ENCODE results near the gene WFDC1.

The WFDC1 gene

DNA sequence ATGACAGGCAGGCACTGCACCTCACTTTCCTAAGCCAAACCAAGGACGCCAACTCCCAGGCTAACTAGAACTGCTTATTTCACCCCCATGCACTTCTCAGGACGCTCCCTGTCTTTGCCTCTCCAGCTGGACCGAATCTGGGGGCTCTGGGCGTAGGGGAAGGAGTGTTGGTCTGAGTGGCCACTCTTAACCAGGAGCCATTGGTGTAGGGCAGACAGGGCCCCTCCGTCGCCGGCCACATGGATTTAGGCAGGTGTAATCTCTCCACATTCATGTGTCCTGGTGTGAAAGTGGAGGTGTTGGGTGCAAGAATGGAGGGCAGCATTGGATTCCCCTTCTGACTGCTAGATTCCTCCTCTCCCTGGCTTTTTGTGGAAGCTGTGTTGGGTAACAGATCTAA, 83.4 kb downstream of the WFDC1 start:
- no peak for DNase-seq (ENCODE audit: low spot score)

DNA sequence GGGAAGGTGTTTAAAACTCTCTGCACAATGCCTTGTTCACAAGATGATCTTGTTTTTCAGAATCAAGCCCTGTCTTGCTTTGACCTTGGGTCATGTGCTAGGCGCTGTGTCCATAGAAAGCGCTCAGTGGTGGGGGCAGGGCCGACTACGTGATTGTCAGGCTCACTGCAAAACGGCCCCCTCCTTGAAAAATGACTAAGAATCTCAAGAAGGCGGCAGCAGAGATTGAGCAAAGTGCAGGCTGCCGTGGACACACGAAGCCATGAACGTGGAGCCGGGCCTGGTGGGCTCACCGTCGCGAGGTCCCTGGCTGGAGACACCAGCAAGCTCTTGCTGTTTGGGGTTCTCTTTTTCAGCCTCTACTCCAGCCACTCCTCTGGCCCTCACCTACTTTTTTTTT, 83.9 kb downstream of the WFDC1 start:
- DNase-seq (ENCODE audit: low spot score), result no peak

DNA sequence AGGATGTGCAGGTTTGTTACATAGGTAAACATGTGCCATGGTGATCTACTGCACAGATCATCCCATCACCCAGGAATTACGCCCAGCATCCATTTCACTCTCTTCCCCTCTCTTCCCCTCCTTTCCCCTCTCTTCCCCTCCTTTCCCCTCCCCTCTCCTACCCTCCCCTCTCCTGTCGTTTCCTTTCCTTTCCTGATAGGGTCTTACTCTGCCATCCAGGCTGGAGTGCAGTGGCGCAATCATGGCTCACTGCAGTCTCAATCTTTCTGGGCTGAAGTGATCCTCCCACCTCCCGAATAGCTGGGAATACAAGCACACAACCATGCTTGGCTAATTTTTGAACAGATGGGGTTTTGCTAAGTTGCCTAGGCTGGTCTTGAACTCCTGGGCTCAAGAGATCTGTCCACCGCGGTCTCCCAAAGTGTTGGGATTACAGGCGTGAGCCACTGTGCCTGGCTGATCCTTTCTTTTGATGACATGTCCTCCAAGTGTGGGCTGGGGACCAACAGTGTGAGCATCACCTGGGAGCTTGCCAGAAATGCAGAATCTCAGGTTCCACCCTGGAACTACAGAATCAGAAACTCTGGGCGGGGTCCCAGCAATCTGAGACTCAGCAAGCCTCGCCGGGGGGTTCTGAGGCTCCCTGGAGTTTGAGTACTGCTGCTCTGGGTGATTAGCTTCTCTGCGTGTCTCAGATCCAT, 84.5 kb downstream of the WFDC1 start:
- DNase-seq (ENCODE audit: low spot score), result no peak

Measured in AG08395 (cell line).